GM12878 (cell line): ENCODE data around the gene BEST3. TPM values are rescaled to one million over a fixed set of nuclear protein-coding genes. Genes with fewer than 3 reads are reported as not detected.

Source experiments
- BCL3 ChIP-seq: IDR thresholded peaks from 2 replicates; pipeline ENCODE4 v1.6.1; 2011; ENCODE audit warnings: borderline replicate concordance, low read depth, mild to moderate bottlenecking, moderate library complexity, low read length; ENCODE audit not compliant: insufficient read depth, poor library complexity, severe bottlenecking
- BHLHE40 ChIP-seq, 2 experiments: fragments of 450-650 bp in 1 of 2; IDR thresholded peaks; 2 replicates each; pipeline ENCODE4 v1.6.1; 2011 to 2017; ENCODE audit warnings: low read depth in 2 of 2, borderline replicate concordance in 1 of 2, improper control_type of control experiment in 1 of 2, low read length in 1 of 2, mild to moderate bottlenecking in 1 of 2
- CREB1 ChIP-seq: IDR thresholded peaks from 2 replicates; pipeline ENCODE4 v1.6.1; 2012; ENCODE audit warnings: low read depth, mild to moderate bottlenecking, inconsistent platforms
- CTCF ChIP-seq, 3 experiments: IDR thresholded peaks in 2 of 3; conservative IDR thresholded peaks in 1 of 3; 2 replicates each; pipeline ENCODE4 v1.5.1; 2011; ENCODE audit warnings: low read depth in 3 of 3, low read length in 3 of 3, mild to moderate bottlenecking in 3 of 3, control low read depth in 2 of 3, moderate library complexity in 2 of 3, inconsistent platforms in 1 of 3, mixed read lengths in 1 of 3; ENCODE audit not compliant: control insufficient read depth in 2 of 3, insufficient read depth in 1 of 3; ENCODE audit errors: extremely low read depth in 1 of 3
- DPF2 ChIP-seq: fragments of 450-650 bp; IDR thresholded peaks from 2 replicates; pipeline ENCODE4 v1.6.1; 2017; ENCODE audit warnings: mild to moderate bottlenecking
- FOXK2 ChIP-seq: fragments of 450-650 bp; IDR thresholded peaks from 2 replicates; pipeline ENCODE4 v1.6.1; 2017; ENCODE audit warnings: mild to moderate bottlenecking, moderate library complexity
- IRF4 ChIP-seq: IDR thresholded peaks from 2 replicates; pipeline ENCODE4 v1.6.1; 2011; ENCODE audit warnings: low read depth, low read length
- NKRF ChIP-seq: fragments of 450-650 bp; conservative IDR thresholded peaks from 2 replicates; pipeline ENCODE4 v1.6.1; 2017; ENCODE audit warnings: mild to moderate bottlenecking, moderate library complexity
- RAD51 ChIP-seq: fragments of 450-650 bp; IDR thresholded peaks from 2 replicates; pipeline ENCODE4 v1.6.1; 2016; ENCODE audit warnings: moderate library complexity, mild to moderate bottlenecking, inconsistent platforms
- RB1 ChIP-seq: fragments of 450-650 bp; formaldehyde crosslinking; IDR thresholded peaks from 2 replicates; pipeline ENCODE4 v1.6.1; 2017; ENCODE audit warnings: mild to moderate bottlenecking, borderline replicate concordance
- SP1 ChIP-seq: IDR thresholded peaks from one replicate; pipeline ENCODE4 v1.6.1; 2011; ENCODE audit warnings: low read depth, low read length
- TCF12 ChIP-seq: IDR thresholded peaks from 2 replicates; pipeline ENCODE4 v1.6.1; 2011; ENCODE audit warnings: low read depth, mild to moderate bottlenecking, low read length
- WRNIP1 ChIP-seq: IDR thresholded peaks from 2 replicates; pipeline ENCODE4 v1.6.1; 2011; ENCODE audit warnings: low read depth, low read length, improper control_type of control experiment, borderline replicate concordance
- YY1 ChIP-seq: IDR thresholded peaks from 2 replicates; pipeline ENCODE4 v1.6.1; 2011; ENCODE audit warnings: low read depth, mild to moderate bottlenecking, low read length
- ZNF687 ChIP-seq: fragments of 450-650 bp; IDR thresholded peaks from 2 replicates; pipeline ENCODE4 v1.6.1; 2017; ENCODE audit warnings: mild to moderate bottlenecking, moderate library complexity
- polyA plus RNA-seq, 11 experiments: library from polyadenylated mRNA; depleted of rRNA in 4 of 11; unstranded in 6 of 11; stranded (reverse) in 5 of 11; fragments of >200 nt; fragmentation: Nextera tagmentation in 4 of 11; fragmentation: Illumina TruSeq in 1 of 11; extraction: Ambion mirVana in 4 of 11; extraction: Trizol in 1 of 11; gene quantifications; 1 replicate in 1 of 11; 2 replicates in 10 of 11; pipeline versions ENCODE4 v1.2.1 to v1.2.3, GENCODE V29; 2011 to 2016; ENCODE audit warnings: inconsistent platforms in 2 of 11, missing spikeins in 2 of 11, low read depth in 1 of 11
- total RNA-seq, 4 experiments: library from RNA; depleted of rRNA in 3 of 4; stranded (reverse); fragments of >200 nt in 3 of 4; fragmentation: Illumina TruSeq in 1 of 4; extraction: Trizol in 1 of 4; gene quantifications; 2 replicates each; pipeline versions ENCODE4 v1.2.1 to v1.2.3, GENCODE V29; 2013 to 2021
- TF ChIP-seq, protein P1 (sequence below): fragments of 450-650 bp; IDR thresholded peaks from 2 replicates; pipeline ENCODE4 v1.6.1; 2017; ENCODE audit warnings: mild to moderate bottlenecking

BEST3 gene
- total and polyA plus RNA-seq, 10 of the 15 experiments (the other 5 are each of a cell fraction or from before 2014, with no cell fraction given): not detected

DNA sequence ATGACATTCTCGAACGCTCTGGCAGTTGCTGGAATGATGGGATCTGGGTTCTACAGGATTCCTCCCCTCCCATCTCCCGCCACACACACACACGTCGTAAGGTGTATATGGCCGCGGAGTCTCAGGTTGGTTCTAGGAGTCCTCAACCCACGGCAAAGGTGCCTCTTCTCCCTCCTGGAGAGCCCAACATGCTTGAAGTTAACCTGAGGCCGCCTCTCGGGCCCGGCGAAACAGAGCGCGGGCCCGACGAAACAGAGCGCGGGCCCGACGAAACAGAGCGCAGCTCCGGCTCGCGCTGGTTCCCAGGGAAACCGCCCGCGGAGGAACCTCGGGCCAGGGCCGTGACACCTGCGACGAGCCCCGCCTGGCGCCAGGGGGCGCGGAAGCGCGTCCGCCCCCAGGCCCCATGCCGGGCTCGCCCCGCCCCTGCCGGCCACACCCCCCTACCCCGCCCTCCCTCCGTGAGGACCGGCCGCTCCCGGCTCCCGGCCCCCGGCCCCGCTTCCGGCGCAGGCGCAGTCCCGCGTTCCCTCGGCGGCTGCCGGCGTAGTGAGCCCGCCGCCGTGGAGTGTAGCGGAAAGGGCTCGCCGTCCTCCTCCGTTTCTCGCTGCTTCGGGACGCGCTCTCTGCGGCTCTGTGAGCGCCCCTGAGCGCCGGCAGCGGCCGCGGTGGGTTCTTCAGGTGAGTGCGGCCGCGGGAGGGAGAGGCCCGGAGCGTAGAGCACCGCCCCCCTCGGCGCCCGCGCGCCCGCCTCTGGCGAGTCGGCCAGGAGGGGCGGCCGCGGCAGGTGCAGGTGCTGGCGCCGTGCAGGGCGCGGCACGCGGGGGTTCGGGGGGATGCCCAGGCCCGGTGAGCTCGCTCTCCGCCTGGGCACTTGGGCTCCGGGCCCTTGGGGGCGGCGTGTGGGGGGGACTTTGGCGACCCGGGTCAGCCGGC is 39.5 kb upstream of the BEST3 start, which contains the start of gene RAB3IP (continued):
- peak; percentile 52 to 81 (median 64); a peak in 5 of 6 replicates for TF ChIP-seq CTCF (IDR thresholded peaks at IDR 0.05 in 2 of 3, conservative IDR thresholded peaks at IDR 0.05 in 1 of 3; ENCODE audit: control insufficient read depth in 2 of 3, extremely low read depth in 1 of 3, insufficient read depth in 1 of 3, low read depth in 3 of 3, low read length in 3 of 3)
- TF ChIP-seq IRF4: no peak
- TF ChIP-seq NKRF: peak; percentile 73
- TF ChIP-seq ZNF687: 0 out of 2 replicates have a peak, but pooled peaks have one; percentile 17
- TF ChIP-seq FOXK2: no peak
- TF ChIP-seq, protein P1, sequence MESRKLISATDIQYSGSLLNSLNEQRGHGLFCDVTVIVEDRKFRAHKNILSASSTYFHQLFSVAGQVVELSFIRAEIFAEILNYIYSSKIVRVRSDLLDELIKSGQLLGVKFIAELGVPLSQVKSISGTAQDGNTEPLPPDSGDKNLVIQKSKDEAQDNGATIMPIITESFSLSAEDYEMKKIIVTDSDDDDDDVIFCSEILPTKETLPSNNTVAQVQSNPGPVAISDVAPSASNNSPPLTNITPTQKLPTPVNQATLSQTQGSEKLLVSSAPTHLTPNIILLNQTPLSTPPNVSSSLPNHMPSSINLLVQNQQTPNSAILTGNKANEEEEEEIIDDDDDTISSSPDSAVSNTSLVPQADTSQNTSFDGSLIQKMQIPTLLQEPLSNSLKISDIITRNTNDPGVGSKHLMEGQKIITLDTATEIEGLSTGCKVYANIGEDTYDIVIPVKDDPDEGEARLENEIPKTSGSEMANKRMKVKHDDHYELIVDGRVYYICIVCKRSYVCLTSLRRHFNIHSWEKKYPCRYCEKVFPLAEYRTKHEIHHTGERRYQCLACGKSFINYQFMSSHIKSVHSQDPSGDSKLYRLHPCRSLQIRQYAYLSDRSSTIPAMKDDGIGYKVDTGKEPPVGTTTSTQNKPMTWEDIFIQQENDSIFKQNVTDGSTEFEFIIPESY: no peak
- TF ChIP-seq TCF12: peak; percentile 77; the same call in 1 of the 2 replicates
- TF ChIP-seq YY1: peak; percentile 63
- TF ChIP-seq DPF2: no peak
- peak; percentile 43 for TF ChIP-seq SP1
- no peak for TF ChIP-seq WRNIP1
- no peak for TF ChIP-seq BCL3
- TF ChIP-seq RAD51: no peak
- 0 out of 2 replicates have a peak, but pooled peaks have one; percentile 19 for TF ChIP-seq CREB1
- peak; percentile 46; the same call in 1 of the 2 replicates for TF ChIP-seq RB1
- peak; percentile 4 to 91; a peak in 2 of 4 replicates for TF ChIP-seq BHLHE40 (IDR thresholded peaks at IDR 0.05; ENCODE audit: borderline replicate concordance in 1 of 2, low read depth in 2 of 2, low read length in 1 of 2)
